Fibroblast of lung (primary cell): Measurements from ENCODE around the gene NECTIN4. TPM values are rescaled to one million over a fixed set of nuclear protein-coding genes. Genes with fewer than 3 reads are reported as not detected.

ENCODE experiments used
- DNase-seq, 2 donors: peaks; one replicate each; pipeline versions ENCODE4 v3.0.0 to v3.0.0-alpha.2; 2010; ENCODE audit warnings: low read depth in 2 of 2
- H2AFZ ChIP-seq: 2 replicates; pipeline ENCODE4 v1.5.1; 2012; ENCODE audit warnings: low read length, control low read depth, inconsistent platforms
- H3K27ac ChIP-seq: 2 replicates; pipeline ENCODE4 v1.5.1; 2011; ENCODE audit warnings: low read length, control low read depth; ENCODE audit not compliant: insufficient read depth
- H3K27me3 ChIP-seq: 2 replicates; pipeline ENCODE4 v1.5.1; 2011; ENCODE audit warnings: mild to moderate bottlenecking, low read length; ENCODE audit not compliant: control insufficient read depth, insufficient read depth
- H3K36me3 ChIP-seq: 2 replicates; pipeline ENCODE4 v1.5.1; 2011; ENCODE audit warnings: low read length; ENCODE audit not compliant: control insufficient read depth, insufficient read depth
- H3K4me1 ChIP-seq: 2 replicates; pipeline ENCODE4 v1.5.1; 2011; ENCODE audit warnings: low read length; ENCODE audit not compliant: control insufficient read depth, insufficient read depth; ENCODE audit errors: extremely low read depth
- H3K4me2 ChIP-seq: 2 replicates; pipeline ENCODE4 v1.5.1; 2011; ENCODE audit warnings: low read length, control low read depth; ENCODE audit not compliant: insufficient read depth; ENCODE audit errors: extremely low read depth
- H3K4me3 ChIP-seq, 4 experiments: fragments of 200-600 bp in 1 of 4; sonication (generic) in 1 of 4; replicated peaks in 1 of 4; 2 replicates each; pipeline ENCODE4 v1.5.1; 2011 to 2016; ENCODE audit warnings: low read length in 4 of 4, low read depth in 3 of 4, mild to moderate bottlenecking in 3 of 4, control low read depth in 2 of 4, inconsistent platforms in 1 of 4, mixed read lengths in 1 of 4; ENCODE audit not compliant: insufficient read depth in 1 of 4; ENCODE audit errors: control extremely low read depth in 1 of 4
- H3K79me2 ChIP-seq: 2 replicates; pipeline ENCODE4 v1.5.1; 2012; ENCODE audit warnings: mild to moderate bottlenecking, low read length, inconsistent platforms; ENCODE audit not compliant: control insufficient read depth, insufficient read depth
- H3K9ac ChIP-seq: 2 replicates; pipeline ENCODE4 v1.5.1; 2011; ENCODE audit warnings: mild to moderate bottlenecking, low read length, control low read depth; ENCODE audit not compliant: insufficient read depth
- H3K9me3 ChIP-seq: 2 replicates; pipeline ENCODE4 v1.5.1; 2012; ENCODE audit warnings: low read depth, low read length; ENCODE audit not compliant: control insufficient read depth, insufficient read depth
- H4K20me1 ChIP-seq: 2 replicates; pipeline ENCODE4 v1.5.1; 2011; ENCODE audit warnings: low read length; ENCODE audit not compliant: control insufficient read depth, insufficient read depth; ENCODE audit errors: extremely low read depth
- CTCF ChIP-seq, 2 donors: IDR thresholded peaks in 1 of 2; conservative IDR thresholded peaks in 1 of 2; 1 replicate in 1 of 2; 2 replicates in 1 of 2; pipeline ENCODE4 v1.5.1; 2011 to 2012; ENCODE audit warnings: low read length in 2 of 2, control low read depth in 1 of 2, inconsistent platforms in 1 of 2, low read depth in 1 of 2, mild to moderate bottlenecking in 1 of 2
- EZH2 ChIP-seq: IDR thresholded peaks from 2 replicates; pipeline ENCODE4 v1.5.1; 2012; ENCODE audit warnings: low read length, control low read depth, mild to moderate bottlenecking; ENCODE audit errors: missing control alignments
- polyA plus RNA-seq, 2 donors: library from polyadenylated mRNA; depleted of rRNA in 1 of 2; stranded (reverse) in 1 of 2; unstranded in 1 of 2; fragments of >200 nt; gene quantifications; 2 replicates each; pipeline ENCODE4 v1.2.1, GENCODE V29; 2011 to 2012; ENCODE audit warnings: missing spikeins in 1 of 2
- total RNA-seq: library from RNA; depleted of rRNA; stranded (reverse); fragments of >200 nt; gene quantifications from 2 replicates; pipeline ENCODE4 v1.2.1, GENCODE V29; 2014

The NECTIN4 gene
- total and polyA plus RNA-seq, 2 donors (not counting 1 experiment from before 2014, with no cell fraction given), result 0.16 to 0.33 TPM

GRCh38 chr1:161096530-161096929, 7.2 kb upstream of the NECTIN4 start:
- Histone ChIP-seq H3K27me3 (no peaks in the 10 kb centered on the region), H2AFZ (no peak overlapping the region), H3K4me3 (no peak overlapping the region), H3K9ac (no peak overlapping the region), H3K27ac (no peak overlapping the region), H4K20me1 (no peaks in the 10 kb centered on the region), H3K4me2 (no peak overlapping the region), H3K79me2 (no peaks in the 10 kb centered on the region), H3K9me3 (no peaks in the 10 kb centered on the region), H3K36me3 (no peaks in the 10 kb centered on the region), H3K4me1 (peaks cover 11% of the 10 kb centered on the region)
- DNase-seq, result peak in 1 of 2 donors; percentile 91
- TF ChIP-seq EZH2 (no peak), CTCF (conservative IDR thresholded peaks at IDR 0.05 in 1 of 2, IDR thresholded peaks at IDR 0.05 in 1 of 2; ENCODE audit: low read depth in 1 of 2, low read length in 2 of 2) (no peak)

GRCh38 chr1:161096015-161096414, 6.7 kb upstream of the NECTIN4 start:
- Histone ChIP-seq H3K27ac (no peak overlapping the region), H3K79me2 (no peaks in the 10 kb centered on the region), H3K4me2 (no peak overlapping the region), H3K4me3 (no peak overlapping the region), H3K36me3 (no peaks in the 10 kb centered on the region), H4K20me1 (no peaks in the 10 kb centered on the region), H3K4me1 (peaks cover 11% of the 10 kb centered on the region), H3K9ac (no peak overlapping the region), H2AFZ (no peak overlapping the region), H3K9me3 (no peaks in the 10 kb centered on the region), H3K27me3 (no peaks in the 10 kb centered on the region)
- DNase-seq, result no peak
- TF ChIP-seq EZH2 (no peak), CTCF (conservative IDR thresholded peaks at IDR 0.05 in 1 of 2, IDR thresholded peaks at IDR 0.05 in 1 of 2; ENCODE audit: low read depth in 1 of 2, low read length in 2 of 2) (no peak)

GRCh38 chr1:161095230-161095629, 5.9 kb upstream of the NECTIN4 start:
- no peaks in the 10 kb centered on the region for H3K36me3 ChIP-seq
- no peaks in the 10 kb centered on the region for H4K20me1 ChIP-seq
- no peak overlapping the region for H2AFZ ChIP-seq
- H3K9me3 ChIP-seq, result no peaks in the 10 kb centered on the region
- no peak overlapping the region for H3K9ac ChIP-seq
- no peak overlapping the region for H3K4me3 ChIP-seq
- no peak overlapping the region for H3K4me2 ChIP-seq
- peaks cover 11% of the 10 kb centered on the region for H3K4me1 ChIP-seq
- H3K27ac ChIP-seq, result no peak overlapping the region
- no peak for DNase-seq
- H3K27me3 ChIP-seq, result no peaks in the 10 kb centered on the region
- no peaks in the 10 kb centered on the region for H3K79me2 ChIP-seq
- TF ChIP-seq EZH2 (no peak), CTCF (conservative IDR thresholded peaks at IDR 0.05 in 1 of 2, IDR thresholded peaks at IDR 0.05 in 1 of 2; ENCODE audit: low read depth in 1 of 2, low read length in 2 of 2) (no peak)
